ENCODE data around the gene ESYT1.
"Not testable (repeated sequence)": the region's sequence is repeated elsewhere in the genome, so short reads cannot be mapped to it uniquely, and the experiment has no call there.

Gene ESYT1

GRCh38 chr12:56129942-56130495 is 2.0 kb downstream of the ESYT1 start:
- no peak for DNase-seq

- no peak for DNase-seq
Measured at GRCh38 chr12:56130876-56131275, 2.8 kb downstream of the ESYT1 start.

- no peak for DNase-seq
Measured at GRCh38 chr12:56134897-56135296, 6.8 kb downstream of the ESYT1 start.

GRCh38 chr12:56137853-56138571 is 9.9 kb downstream of the ESYT1 start:
- no peak for DNase-seq

GRCh38 chr12:56141946-56142784 is 14.1 kb downstream of the ESYT1 start:
- no peak for DNase-seq

GRCh38 chr12:56143217-56143616 is 15.2 kb downstream of the ESYT1 start:
- no peak for DNase-seq

GRCh38 chr12:56143870-56144269 is 15.8 kb downstream of the ESYT1 start:
- no peak for DNase-seq

GRCh38 chr12:56145217-56145616 is 17.1 kb downstream of the ESYT1 start:
- DNase-seq, result no peak

- no peak for DNase-seq
Measured at GRCh38 chr12:56146492-56147460, 18.7 kb downstream of the ESYT1 start.

GRCh38 chr12:56150563-56150962 is 22.5 kb downstream of the ESYT1 start:
- no peak for DNase-seq

GRCh38 chr12:56151672-56152131 is 23.6 kb downstream of the ESYT1 start:
- peak; percentile 26 for DNase-seq

- peak; percentile 71 for DNase-seq
Measured at GRCh38 chr12:56152132-56152755, 24.2 kb downstream of the ESYT1 start, which contains the start of gene MYL6B. Gene MYL6B, plus strand, starts transcription at chr12:56152587. Its CDS starts 1,332 bp downstream, at chr12:56153919.

- no peak for DNase-seq
Measured at GRCh38 chr12:56152756-56153677, 24.9 kb downstream of the ESYT1 start.

- no peak for DNase-seq
Measured at GRCh38 chr12:56153678-56154065, 25.6 kb downstream of the ESYT1 start.

GRCh38 chr12:56154246-56154771 is 26.2 kb downstream of the ESYT1 start:
- DNase-seq, result no peak

GRCh38 chr12:56154818-56155217 is 26.8 kb downstream of the ESYT1 start:
- DNase-seq, result no peak

- DNase-seq, result no peak
Measured at GRCh38 chr12:56155256-56155845, 27.3 kb downstream of the ESYT1 start.

GRCh38 chr12:56156464-56157200 is 28.6 kb downstream of the ESYT1 start:
- not testable (repeated sequence) for DNase-seq

All from NCI-H1694 treated with DMSO at 0.1 percent for 48 hours (cell line).